GM18505 (cell line): Measurements from ENCODE around the gene MAP3K20.
"Not testable (repeated sequence)": the region's sequence is repeated elsewhere in the genome, so short reads cannot be mapped to it uniquely, and the experiment has no call there.

Source experiments
- ATAC-seq: cut with Tn5 transposase; IDR thresholded peaks from one replicate; pipeline ENCODE4 v1.9.1; 2021; ENCODE audit not compliant: unreplicated experiment
- POLR2A ChIP-seq: IDR thresholded peaks from 4 replicates; pipeline ENCODE4 v1.6.1; 2011; ENCODE audit warnings: borderline replicate concordance; ENCODE audit not compliant: insufficient read depth, insufficient read length; ENCODE audit errors: extremely low read depth

The MAP3K20 gene

DNA sequence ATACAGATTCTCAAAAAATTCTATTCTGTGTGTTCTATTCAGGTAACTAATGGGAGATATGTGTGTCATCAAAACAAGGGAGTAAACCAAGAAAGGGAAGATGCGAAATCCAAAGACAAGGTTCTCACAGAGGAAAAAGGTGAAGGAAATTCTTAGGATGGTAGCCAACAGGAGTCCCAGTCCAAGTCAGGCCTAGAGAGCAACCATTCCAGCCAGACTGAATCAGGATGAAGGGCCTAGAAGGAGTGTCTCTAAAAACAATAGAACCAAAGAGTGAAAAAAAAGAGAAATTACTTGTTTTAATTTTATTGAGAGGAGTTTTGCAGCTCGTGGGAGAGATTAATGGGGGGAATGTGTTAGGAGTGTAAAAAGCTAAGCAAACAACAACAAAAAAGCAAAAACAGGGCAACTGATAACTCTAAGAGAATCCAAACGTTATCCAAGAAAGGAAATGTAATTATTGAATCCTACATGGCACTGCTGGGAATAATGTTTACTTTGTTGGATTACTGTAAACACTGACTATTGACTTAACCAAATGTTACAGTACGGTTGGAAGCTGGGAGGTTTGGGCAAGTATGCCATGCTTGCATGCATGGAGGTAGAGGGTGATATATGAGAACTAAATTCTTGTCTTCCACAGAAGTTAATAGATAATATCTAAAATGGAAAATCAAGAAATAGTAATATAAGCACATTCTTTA lies 12.3 kb downstream of the MAP3K20 start:
- no peak for ATAC-seq

GRCh38 chr2:173090276-173090877 lies 14.7 kb downstream of the MAP3K20 start:
- TF ChIP-seq POLR2A: no peak
- ATAC-seq: no peak

More for the DNA sequence above, 12.3 kb downstream of the MAP3K20 start:
- no peak for TF ChIP-seq POLR2A

GRCh38 chr2:173090973-173091660 lies 15.5 kb downstream of the MAP3K20 start:
- no peak for TF ChIP-seq POLR2A
- no peak for ATAC-seq

- no peak for ATAC-seq
- TF ChIP-seq POLR2A: no peak
These were observed 16.3 kb downstream of the MAP3K20 start for GRCh38 chr2:173091910-173092309.

DNA sequence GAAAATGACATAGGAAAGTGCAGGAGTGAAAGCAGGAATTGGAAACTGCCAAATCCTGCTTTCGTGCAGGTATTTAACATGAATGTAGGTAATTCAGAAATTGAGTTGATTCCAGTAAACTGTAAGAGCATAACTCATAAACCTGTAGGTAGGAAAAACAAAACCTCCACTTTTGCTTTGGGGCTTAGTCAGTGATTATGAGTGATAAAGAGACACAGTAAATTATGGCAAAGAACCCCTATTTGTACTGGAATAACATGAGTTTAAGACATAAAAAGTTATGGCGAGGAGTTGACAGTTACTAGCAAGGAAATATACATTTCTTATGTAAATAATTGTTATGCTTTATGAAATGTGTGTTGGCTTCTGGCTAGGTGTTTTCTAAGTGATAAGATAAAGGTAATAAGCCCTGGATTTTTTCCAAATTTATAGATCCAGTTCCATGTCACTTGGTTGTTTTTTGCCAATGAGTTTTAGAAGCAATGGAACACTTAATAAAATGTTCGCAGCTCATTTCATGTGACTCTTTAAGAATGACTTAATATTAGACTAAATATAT lies 17.3 kb downstream of the MAP3K20 start:
- no peak for TF ChIP-seq POLR2A

GRCh38 chr2:173093617-173094016 lies 18.0 kb downstream of the MAP3K20 start:
- ATAC-seq: not testable (repeated sequence)

More for the DNA sequence above, 17.3 kb downstream of the MAP3K20 start:
- no peak for ATAC-seq

GRCh38 chr2:173094731-173095130 lies 19.1 kb downstream of the MAP3K20 start:
- no peak for ATAC-seq
- no peak for TF ChIP-seq POLR2A

- ATAC-seq: no peak
- no peak for TF ChIP-seq POLR2A
These were observed 19.7 kb downstream of the MAP3K20 start for GRCh38 chr2:173095356-173095755.

- TF ChIP-seq POLR2A: no peak
- no peak for ATAC-seq
These were observed 23.6 kb downstream of the MAP3K20 start for GRCh38 chr2:173099271-173099670.

DNA sequence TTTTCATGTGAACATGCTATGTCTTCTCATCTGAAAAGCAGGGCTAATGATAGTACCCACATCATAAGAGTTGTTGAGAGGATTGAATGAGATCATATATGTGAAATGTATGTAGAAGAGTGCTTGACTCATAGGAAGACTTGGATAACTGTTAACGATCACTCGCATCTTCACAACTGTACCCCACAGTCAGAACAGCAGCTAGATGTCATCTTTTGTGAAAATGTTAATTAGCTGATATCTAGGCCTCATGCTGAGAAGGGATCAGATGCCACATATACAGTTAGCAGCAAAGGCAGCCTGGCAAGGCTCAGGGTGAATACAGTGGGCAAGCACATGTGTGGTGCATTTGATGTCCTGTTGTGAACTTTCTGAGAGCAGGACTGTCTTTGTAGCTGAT lies 24.2 kb downstream of the MAP3K20 start:
- TF ChIP-seq POLR2A: no peak
- no peak for ATAC-seq

- no peak for TF ChIP-seq POLR2A
- no peak for ATAC-seq
These were observed 26.0 kb downstream of the MAP3K20 start for GRCh38 chr2:173101687-173102086.

- TF ChIP-seq POLR2A: no peak
- ATAC-seq: no peak
These were observed 28.5 kb downstream of the MAP3K20 start for GRCh38 chr2:173104156-173104555.

DNA sequence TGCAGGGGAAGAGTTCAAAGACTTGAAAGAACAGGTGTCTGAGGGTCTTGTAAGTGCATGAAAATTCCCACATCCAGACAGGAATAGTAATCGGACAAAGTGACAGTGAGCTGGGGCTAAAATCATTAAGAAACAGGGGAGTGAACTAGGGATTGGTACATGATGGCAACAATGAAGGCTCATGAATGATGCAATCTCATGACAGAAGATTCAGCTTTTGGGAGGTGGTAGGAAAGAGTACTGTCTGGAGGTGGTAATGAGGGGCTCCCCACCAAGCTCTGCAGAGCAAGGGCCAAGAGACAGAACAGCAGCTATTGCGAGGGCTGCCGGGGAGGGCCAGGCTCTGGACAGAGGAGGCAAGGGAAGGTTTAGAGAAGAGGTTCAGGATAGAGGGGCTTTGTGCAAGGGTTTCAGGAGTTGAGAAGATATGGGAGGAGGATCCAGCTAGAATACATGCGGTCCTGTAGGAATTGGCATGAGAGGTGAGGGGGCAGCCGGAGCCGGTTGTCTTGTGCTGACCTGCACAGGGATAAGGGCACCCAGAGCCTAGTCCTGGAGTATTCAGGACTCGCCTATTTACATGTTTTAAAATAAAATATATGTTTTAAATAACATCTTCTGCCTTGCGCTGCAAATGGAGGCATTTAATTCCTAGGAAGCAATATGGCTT lies 31.4 kb downstream of the MAP3K20 start:
- no peak for TF ChIP-seq POLR2A
- no peak for ATAC-seq
